ENCODE data around the gene ST8SIA1.
"Not testable (repeated sequence)": the region's sequence is repeated elsewhere in the genome, so short reads cannot be mapped to it uniquely, and the experiment has no call there.

Gene ST8SIA1, protein sequence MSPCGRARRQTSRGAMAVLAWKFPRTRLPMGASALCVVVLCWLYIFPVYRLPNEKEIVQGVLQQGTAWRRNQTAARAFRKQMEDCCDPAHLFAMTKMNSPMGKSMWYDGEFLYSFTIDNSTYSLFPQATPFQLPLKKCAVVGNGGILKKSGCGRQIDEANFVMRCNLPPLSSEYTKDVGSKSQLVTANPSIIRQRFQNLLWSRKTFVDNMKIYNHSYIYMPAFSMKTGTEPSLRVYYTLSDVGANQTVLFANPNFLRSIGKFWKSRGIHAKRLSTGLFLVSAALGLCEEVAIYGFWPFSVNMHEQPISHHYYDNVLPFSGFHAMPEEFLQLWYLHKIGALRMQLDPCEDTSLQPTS

DNA sequence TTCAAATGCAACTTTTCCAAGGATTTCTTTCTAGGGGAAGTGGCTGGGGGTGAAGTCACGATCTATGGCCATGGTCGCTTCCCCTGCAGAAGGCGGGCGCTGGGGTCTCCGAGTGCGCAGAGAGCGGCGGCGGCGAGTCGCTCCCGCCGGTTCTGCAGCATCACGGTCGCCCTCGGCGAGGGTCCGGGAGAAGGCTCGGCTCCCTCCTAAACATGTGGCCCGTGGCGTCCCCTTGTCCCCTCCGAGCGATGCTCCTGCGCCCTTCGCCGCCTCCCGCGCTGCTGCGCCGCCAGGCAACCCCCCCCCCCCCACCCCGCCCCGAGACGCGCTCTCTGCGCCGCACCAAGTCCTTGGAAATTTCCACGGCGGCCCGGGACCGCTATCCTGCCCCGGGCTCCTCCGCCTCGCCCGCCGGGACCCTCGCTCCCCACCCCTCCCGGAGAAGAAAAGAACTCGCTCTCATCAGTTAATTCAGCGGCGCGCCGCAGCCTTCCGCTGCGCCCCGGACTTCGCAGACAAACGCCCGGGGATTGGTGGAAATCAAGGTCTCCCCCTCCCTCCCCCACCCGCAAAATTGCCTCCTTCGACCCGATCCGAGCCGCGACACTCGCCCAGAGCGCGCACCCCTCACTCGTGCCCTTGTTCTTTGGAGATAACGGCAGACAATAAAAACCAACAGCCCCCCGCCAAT is at the start of gene ST8SIA1:
Gene ST8SIA1 (minus strand): TSS at position 298 of the 691 bp plus-strand sequence. CDS start 475 bp downstream, outside the sequence.
- peak; percentile 37 for DNase-seq (ENCODE audit: low read depth)

DNA sequence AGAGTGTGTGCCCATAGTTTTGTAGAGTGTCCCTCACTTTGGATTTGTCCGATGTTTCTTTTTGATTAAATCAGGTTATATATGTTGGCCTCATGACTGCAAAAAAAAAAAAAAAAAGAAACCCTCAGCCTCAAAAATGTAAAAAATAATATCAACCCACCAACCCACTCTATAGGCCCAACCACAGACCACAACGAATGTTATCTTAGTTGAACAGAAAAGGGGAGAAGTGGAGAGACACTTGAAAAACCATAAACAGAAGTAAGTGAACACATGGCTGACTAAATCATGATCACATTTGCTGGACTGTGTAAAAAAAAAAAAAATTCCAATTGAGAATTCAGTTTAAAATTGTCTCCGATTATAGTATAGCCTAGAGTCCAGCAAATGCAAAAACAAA is 45.5 kb upstream of the ST8SIA1 start:
- no peak for DNase-seq (ENCODE audit: low read depth)

DNA sequence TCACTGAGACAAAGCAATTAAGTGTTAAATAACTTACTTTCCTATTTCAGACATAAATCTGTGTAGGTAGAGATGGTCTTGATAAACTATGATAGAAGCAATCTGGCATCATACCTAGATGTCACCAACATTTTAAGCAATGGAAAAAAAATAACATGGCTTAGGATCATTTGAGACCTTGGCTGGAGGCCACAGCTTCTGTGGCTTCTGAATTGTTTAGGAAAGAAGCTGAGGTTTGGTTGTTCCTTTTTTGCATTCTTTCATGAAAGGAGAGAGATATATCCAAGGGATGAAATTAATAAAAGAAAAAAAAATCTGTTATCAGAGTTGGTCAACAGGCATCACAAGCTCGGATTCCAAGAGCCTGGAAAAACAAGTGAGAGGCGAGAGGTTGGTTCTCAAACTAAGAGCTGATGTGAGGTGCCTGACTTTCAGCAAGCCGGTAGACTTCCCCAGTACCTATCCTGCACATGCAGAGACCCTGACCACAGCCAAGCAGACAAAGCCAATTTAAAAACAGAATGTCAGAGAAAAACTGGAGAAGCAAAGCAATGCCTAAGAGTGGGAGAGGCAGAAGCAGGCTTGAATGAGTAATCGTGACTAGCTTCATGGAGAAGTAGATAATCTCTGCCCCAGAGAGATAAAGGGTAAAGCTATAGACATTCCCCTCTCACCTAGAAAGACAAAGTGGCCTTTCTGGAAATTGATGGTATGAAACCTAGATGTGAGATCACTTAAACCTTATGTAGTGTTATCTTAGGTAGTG is 43.4 kb upstream of the ST8SIA1 start:
- DNase-seq (ENCODE audit: low read depth), result no peak

DNA sequence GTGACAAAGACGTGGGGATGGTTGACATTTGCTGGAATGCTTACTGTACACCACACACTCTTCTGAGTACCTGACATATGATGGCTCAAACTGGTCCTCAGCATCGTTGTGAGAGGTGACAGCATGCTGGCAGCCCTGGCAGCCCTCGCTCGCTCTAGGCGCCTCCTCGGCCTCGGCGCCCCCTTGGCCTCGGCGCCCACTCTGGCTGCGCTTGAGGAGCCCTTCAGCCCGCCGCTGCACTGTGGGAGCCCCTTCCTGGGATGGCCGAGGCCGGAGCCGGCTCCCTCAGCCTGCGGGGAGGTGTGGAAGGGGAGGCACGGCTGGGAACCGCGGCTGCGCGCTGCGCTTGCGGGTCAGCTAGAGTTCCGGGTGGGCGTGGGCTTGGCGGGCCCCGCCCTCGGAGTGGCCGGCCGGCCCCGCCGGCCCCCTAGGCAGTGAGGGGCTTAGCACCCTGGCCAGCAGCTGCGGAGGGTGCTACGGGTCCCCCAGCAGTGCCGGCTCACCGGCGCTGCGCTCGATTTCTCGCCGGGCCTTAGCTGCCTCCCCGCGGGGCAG is 42.2 kb upstream of the ST8SIA1 start:
- DNase-seq (ENCODE audit: low read depth), result not testable (repeated sequence)

DNA sequence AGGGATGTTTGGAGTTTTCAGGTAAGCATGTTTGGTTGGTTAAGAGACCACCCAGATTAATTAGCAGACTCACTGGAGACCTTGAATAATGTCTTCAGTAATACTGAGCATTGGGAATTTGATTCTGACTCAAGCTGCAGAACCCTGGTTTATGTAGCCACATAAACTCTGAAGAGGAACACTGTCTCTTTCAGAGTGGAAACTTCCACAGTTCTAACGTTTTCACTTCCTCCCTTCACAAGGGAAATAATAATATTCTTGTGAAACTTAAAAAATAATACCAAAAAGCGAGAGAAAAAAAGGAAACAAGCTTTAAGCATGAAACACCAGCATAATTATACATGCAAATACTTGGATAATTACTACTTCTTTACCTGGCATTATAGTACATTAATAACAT is 40.0 kb upstream of the ST8SIA1 start:
- no peak for DNase-seq (ENCODE audit: low read depth)

DNA sequence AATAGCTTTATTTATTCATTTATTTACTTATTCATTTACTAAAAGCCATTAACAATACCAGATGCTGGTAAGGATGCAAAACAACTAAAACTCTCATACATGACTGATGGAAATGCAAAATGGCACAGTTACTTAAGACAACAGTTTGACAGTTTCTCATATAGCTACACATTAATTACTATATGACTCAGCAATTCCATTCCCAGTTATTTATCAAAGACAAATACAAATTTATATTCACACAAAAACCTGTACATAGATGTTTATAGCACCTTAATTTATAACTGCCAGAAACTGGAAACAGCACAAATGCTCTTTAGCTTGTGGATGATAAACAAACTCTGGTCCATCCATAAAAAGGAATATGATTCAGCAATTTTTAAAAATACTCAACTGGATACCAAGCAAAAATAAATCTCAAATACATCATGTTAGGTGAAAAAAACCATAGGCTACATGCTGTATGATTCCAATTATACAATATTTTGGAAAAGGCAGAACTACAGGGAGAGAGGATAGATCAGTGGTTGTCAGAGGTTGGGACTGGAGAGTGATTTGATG is 37.9 kb upstream of the ST8SIA1 start:
- DNase-seq (ENCODE audit: low read depth), result no peak

DNA sequence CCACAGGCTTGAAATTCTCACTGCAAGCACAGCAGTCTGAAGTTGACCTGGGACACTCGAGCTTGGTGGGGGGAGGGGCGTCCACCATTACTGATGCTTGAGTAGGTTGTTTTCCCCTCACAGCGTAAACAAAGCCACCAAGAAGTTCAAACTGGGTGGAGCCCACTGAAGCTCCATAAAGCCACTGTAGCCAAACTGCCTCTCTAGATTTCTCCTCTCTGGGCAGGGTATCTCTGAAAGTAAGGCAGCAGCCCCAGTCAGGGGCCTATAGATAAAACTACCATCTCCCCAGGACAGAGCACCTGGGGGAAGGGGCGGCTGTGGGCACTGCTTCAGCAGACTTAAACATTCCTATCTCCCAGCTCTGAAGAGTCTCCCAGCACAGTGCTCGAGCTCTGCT is 31.7 kb upstream of the ST8SIA1 start:
- no peak for DNase-seq (ENCODE audit: low read depth)

DNA sequence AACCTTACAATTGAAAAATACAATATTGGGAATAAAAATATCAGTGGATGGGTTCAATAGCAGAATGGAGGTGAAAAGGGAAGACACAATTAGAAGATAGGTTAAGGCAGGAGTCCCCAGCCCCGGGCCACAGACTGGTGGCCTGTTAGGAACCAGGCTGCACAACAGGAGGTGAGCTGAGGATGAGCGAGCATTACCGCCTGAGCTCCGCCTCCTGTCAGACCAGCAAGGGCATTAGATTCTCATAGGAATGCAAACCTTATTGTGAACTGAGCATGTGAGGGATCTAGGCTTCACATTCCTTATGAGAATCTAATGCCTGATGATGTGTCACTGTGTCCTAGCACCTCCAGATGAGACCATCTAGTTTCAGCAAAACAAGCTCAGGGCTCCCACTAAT is 27.3 kb upstream of the ST8SIA1 start:
- DNase-seq (ENCODE audit: low read depth), result peak; percentile 3

DNA sequence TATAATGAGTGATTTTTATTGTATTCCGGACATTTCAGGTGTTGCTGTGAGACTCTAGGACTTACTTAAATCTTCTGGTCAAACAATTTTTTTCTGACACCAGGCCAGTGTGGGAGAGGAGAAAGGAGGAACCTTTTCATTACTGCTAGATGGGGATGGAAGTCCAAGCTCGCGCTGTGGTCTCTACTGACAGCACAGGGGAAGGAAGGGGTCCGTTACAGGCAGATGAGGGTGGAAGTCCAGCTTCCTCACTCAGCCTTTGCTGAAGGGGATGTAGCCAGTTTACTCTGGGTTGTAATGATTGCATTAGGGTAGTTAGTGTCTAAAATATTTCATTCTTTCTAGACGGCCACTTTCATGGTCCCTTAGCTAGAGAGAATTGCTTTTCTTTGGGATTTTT is 26.3 kb upstream of the ST8SIA1 start:
- DNase-seq (ENCODE audit: low read depth), result no peak

DNA sequence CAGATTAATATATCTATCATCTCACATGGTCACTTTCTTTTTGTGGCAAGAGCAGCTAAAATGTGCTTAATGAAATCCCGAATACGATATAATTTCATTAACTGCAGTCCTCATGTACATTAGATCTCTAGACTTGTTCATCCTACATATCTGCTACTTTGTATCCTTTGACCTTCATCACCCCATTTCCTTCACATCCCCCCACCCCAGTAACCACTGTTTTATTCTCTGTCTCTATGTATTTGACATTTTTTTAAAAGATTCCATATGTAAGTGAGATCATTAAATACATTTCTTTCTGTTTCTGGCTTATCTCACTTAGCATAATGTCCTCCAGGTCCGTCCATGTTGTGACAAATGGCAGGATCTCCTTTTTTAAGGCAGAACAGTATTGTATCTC is 23.0 kb upstream of the ST8SIA1 start:
- DNase-seq (ENCODE audit: low read depth), result no peak

DNA sequence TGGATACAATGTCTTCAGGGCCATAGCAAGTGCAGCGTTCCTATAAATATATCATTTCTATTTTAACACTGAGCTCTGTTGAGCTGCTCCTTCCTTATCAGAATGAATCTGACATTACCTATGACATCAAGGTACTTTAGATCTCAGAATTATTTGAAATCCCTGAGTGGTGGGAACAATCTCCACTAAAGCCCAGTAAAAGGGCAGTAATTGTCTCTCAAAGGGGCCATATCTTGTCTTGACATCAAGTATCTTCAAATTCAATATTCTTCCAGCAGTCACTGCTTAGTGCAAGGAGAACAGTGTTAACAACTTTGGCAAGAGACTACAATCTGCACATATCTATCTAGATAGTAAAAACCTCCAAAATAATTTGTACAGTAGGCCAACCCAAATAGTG is 21.7 kb upstream of the ST8SIA1 start:
- DNase-seq (ENCODE audit: low read depth), result no peak

DNA sequence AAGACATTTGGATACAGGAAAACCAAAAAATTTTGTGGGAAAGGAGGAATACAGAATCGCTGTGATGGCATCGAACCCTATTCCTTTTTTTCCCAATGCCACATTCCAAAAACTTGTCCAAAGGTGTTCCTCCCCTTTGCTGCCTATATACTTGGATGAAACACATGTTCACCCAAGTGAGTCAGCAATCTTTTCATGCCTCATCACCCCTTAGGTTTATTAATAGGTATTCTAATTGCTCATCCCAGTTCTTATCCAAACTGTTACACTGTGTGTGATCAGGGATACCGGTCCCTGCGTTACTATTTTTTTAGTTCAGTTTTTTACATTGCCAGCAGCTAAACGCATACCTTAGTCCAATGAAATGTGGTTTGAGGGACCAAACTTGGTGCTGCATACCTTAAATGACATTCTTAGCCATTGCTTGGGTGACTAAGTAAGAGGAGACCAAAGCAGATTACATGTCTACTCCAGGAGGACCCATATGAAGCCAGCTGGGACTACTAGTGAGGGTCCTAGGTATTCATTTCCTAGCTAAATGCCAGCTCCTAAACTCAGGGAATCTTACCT is 20.6 kb upstream of the ST8SIA1 start:
- DNase-seq (ENCODE audit: low read depth), result no peak

DNA sequence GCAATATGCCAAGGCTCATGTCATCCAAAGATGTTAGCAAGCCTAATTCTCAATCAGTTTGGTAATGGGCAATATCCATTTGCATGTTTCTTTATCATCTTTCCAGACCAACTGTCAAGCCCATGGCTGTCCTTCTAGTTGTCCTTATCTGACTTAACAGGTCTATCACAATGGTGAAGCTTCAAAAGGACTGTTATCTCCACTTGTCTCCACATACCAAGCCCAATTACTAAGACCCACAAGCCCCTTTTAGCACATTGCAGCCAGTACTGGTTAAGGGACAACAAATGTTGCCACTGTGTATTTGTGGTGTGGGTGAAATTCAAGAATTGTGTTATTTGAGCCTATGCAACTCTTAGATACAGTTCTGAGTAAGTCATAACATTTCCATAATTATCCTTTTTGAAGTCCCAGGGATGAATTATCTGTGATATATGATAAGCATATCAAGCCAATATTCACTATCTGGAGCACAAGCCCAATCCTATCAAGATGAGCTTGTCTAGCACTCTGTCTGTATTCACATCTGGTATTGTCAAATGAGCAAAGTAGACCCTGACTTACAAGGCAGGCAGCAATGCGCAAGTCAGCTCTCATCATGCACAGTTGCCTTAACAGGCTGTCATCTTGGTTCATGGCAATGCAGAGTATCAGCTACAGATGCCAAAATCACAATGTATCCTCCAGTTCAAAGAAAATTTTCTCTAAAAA is 19.3 kb upstream of the ST8SIA1 start:
- DNase-seq (ENCODE audit: low read depth), result no peak

DNA sequence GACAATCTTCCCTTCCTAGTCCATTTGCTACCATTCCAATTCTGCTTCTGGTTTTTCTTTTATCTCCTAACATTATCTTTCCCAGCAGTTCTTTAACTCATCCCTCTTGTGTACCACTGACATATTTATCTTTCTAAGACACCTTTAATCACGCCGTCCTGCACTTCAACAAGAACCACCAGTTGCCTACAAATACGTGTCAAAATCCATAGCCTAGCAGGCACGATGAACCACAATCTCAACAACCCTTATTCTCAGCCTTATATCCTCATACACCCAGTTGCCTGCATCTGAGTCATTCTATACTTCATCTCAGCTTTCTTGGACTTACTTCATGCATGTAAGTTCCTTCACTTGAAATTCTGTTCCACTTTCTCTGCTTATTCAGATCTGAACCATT is 16.4 kb upstream of the ST8SIA1 start:
- no peak for DNase-seq (ENCODE audit: low read depth)

DNA sequence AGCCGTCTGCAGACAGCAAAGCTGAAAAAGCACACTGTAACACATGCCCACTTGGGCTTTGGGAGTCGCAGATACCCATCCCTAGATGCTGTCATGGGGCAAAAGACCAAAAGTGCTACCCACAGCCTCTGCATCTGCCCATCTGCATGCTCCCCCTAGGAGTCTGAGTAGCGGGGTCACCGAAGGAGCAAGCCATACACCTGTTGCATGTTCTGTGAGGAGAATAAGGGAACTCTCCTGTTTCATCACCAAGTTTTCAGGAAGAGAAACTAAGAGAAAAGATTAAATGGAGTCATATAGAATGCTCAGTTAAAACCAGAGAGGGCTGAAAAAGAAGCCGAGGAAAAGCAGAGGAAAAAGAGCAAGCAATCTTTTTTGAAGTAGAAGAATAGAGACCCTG is 13.7 kb upstream of the ST8SIA1 start:
- no peak for DNase-seq (ENCODE audit: low read depth)

DNA sequence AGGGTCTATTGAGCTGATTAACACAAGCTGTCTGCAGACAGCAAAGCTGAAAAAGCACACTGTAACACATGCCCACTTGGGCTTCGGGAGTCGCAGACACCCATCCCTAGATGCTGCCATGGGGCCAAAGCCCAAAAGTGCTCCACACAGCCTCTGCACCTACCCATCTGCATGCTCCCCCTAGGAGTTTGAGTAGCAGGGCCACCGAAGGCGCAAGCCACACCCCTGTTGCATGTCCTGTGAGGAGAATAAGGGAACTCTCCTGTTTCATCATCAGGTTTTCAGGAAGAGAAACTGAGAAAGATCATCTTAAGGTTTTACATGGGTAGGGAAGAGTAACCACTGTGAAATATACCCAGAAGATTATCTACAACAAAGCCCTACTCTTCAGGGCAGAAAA is 5.6 kb upstream of the ST8SIA1 start:
- no peak for DNase-seq (ENCODE audit: low read depth)

DNA sequence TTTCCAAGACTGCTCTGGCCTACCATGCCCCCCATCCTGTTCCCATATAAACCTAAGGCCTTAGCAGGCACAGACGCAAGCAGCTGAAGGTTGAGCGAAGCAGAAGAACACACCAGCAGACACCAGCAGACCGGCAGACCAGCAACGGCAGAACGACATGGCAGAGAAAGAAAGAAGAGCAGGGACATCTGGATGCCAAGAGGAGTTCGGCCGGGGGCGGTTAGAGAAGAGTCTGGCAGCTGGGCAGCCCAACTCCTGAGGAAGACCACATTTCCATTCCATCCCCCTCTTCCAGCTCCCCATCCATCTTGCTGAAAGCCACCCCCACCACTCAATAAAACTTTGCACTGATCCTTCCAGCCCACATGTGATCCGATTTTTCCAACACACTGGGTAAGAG is 5.2 kb upstream of the ST8SIA1 start:
- no peak for DNase-seq (ENCODE audit: low read depth)

DNA sequence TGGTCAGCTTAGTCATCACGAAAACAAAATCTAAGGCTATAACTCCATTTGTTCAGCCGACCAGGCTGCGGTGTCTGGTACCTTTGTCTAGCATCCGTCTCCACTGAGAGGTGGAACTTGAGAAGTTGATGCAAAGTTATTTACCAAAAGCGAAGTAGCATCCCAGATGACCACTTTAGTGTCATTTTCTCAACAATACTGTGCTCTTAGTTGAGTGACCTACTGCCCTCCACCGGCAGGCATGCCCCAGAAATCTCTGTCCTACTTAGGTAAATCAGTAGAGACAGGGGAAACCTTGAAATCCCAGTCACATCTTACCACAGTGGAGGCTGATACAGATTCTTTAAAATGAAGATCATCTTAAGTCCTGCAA is 1.3 kb upstream of the ST8SIA1 start:
- DNase-seq (ENCODE audit: low read depth), result no peak

DNA sequence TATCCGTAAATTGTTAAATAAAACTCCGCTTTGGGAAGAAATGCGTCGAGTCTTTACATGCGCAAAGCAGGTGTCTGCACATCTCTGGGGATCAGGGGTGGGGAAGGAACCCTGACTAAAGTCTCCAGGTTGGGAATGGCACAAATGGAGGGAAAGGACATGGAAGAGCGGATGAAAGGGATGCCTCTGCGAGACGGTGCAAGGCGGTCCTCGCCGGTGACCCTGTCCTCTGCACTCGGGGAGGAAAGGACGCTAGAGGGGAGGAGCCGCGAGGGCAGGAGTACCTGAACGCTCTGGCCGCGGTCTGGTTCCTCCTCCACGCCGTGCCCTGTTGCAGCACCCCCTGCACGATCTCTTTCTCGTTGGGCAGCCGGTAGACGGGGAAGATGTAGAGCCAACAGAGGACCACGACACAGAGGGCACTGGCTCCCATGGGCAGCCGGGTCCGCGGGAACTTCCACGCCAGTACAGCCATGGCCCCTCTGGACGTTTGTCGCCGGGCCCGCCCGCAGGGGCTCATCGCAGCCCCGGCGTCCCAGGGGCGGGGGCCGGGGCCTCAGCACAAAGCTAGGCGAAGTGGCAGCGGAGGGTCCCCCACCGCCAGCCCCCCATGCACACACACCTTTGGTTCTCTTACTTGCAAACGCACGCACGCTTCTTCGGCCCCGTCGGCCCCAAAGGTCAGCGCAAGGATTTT is 646 bp downstream of the ST8SIA1 start:
- no peak for DNase-seq (ENCODE audit: low read depth)

DNA sequence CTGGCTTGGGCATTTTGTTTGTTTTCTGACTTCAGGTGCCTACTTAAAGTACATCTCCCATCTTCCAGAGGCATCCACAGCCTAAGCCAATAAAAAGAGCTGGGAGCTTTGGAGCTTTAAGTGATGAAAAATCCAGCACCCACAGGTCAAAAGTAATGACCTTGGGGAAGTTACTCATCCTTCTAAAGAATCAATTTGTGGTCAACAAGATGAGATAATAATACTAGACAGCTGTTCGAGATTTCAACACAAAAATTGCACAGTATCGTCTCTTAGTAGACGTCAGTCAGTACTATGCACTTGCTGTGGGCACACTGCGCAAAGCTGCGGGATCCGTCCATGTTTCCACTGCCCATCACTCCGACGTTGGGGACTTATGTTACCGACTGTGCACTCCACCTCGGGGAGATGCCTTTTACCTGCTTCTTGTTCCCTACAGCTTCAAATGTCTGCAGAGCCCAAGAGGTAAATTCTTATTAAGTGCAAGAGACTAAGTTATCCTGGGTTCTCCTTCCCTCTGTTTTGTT is 1.3 kb downstream of the ST8SIA1 start:
- peak; percentile 68 for DNase-seq (ENCODE audit: low read depth)

DNA sequence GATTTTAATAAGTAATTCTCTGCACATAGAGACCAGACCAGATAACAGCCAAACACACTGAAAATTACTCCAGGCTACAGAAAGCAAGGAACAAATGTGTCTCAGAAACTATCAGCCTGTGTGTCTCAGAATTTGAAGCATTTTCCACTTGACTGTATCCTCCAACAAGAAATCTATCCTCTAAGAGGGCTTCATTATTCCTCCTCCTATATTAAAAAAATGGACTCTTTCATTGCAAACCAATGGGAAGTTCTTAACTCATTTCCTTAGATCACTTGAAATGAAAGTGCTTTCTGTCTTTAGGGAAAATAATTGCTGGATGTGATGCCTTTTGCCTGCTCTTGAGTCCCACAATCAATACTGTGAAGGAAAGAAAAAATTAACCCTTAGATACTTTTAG is 2.3 kb downstream of the ST8SIA1 start:
- DNase-seq (ENCODE audit: low read depth), result no peak
